Sigmoid colon (tissue), 7 donors: ENCODE results near the gene PPP2R2B. TPM values are rescaled to one million over a fixed set of nuclear protein-coding genes. Genes with fewer than 3 reads are reported as not detected.
"Not testable (repeated sequence)": the region's sequence is repeated elsewhere in the genome, so short reads cannot be mapped to it uniquely, and the experiment has no call there.

Experiments
- DNase-seq: peaks from one replicate; pipeline ENCODE4 v3.0.0-alpha.2; 2019
- H3K27ac ChIP-seq, 4 donors: fragments of 200-600 bp; sonication (generic); one replicate each; pipeline ENCODE4 v1.5.1; 2016 to 2019; ENCODE audit warnings: mild to moderate bottlenecking in 1 of 4
- H3K27me3 ChIP-seq, 3 donors: fragments of 200-600 bp; sonication (generic); one replicate each; pipeline ENCODE4 v1.5.1; 2019; ENCODE audit warnings: mild to moderate bottlenecking in 1 of 3
- H3K36me3 ChIP-seq, 4 donors: fragments of 200-600 bp; sonication (generic); one replicate each; pipeline ENCODE4 v1.5.1; 2016 to 2019
- H3K4me1 ChIP-seq, 4 donors: fragments of 200-600 bp; sonication (generic); one replicate each; pipeline ENCODE4 v1.5.1; 2017 to 2019
- H3K4me3 ChIP-seq, 4 donors: fragments of 200-600 bp; sonication (generic); one replicate each; pipeline ENCODE4 v1.5.1; 2017 to 2019; ENCODE audit warnings: mild to moderate bottlenecking in 2 of 4, moderate library complexity in 1 of 4
- H3K9me3 ChIP-seq, 4 donors: fragments of 200-600 bp in 3 of 4; sonication (generic) in 3 of 4; one replicate each; pipeline versions ENCODE4 v1.5.1 to v1.6.1; 2013 to 2019
- CTCF ChIP-seq, 4 experiments: fragments of 450-650 bp in 3 of 4; fragments of 200-600 bp in 1 of 4; IDR thresholded peaks; one replicate each; pipeline ENCODE4 v1.5.1; 2016 to 2019; ENCODE audit warnings: antibody characterized with exemption in 4 of 4, mild to moderate bottlenecking in 3 of 4, moderate library complexity in 2 of 4
- EP300 ChIP-seq, 4 donors: sonication (generic); formaldehyde crosslinking; IDR thresholded peaks; one replicate each; pipeline ENCODE4 v1.6.1; 2017; ENCODE audit warnings: antibody characterized with exemption in 4 of 4
- POLR2A ChIP-seq, 2 donors: fragments of 450-650 bp; IDR thresholded peaks; one replicate each; pipeline ENCODE4 v1.6.1; 2016; ENCODE audit warnings: antibody characterized with exemption in 2 of 2, mild to moderate bottlenecking in 2 of 2, moderate library complexity in 2 of 2
- POLR2AphosphoS5 ChIP-seq, 4 donors: sonication (generic); formaldehyde crosslinking; IDR thresholded peaks; one replicate each; pipeline ENCODE4 v1.6.1; 2017; ENCODE audit warnings: antibody characterized with exemption in 4 of 4
- WGBS, 2 donors: extraction: QIAGEN DNeasy Blood & Tissue Kit; methylation state at CpG; one replicate each; pipeline ENCODE4 v1.1.7; 2013; 5-methylcytosine and 5-hydroxymethylcytosine counted together
- intact Hi-C: fragments of 100-400 bp; cut with DNase I; formaldehyde crosslinking; loops from one replicate; pipeline ENCODE4 v1.15.1; 2023
- polyA plus RNA-seq, 3 donors: library from polyadenylated mRNA; stranded (reverse); fragments of 200-250 nt; gene quantifications; one replicate each; pipeline ENCODE4 v1.2.3, GENCODE V29; 2013
- total RNA-seq, 4 donors: library from RNA; depleted of rRNA; stranded (reverse); fragments of >200 nt; gene quantifications; one replicate each; pipeline ENCODE4 v1.1.0, GENCODE V29; 2016
- donor health status: healthy with polysubstance abuse.
- donor health status: Bipolar disorder and iron deficiency.
- donor health status: healthy.

PPP2R2B gene
- total and polyA plus RNA-seq, 7 donors: 0.60 to 19.6 (median 7.4) TPM; not detected in 1

- no peak overlapping the region for H3K4me3 ChIP-seq
- intact Hi-C loops: no loop called here
- H3K36me3 ChIP-seq: no peaks in the 10 kb centered on the region
- TF ChIP-seq EP300 (IDR thresholded peaks at IDR 0.05): no peak
- no peak for TF ChIP-seq POLR2A (IDR thresholded peaks at IDR 0.05)
- no peak for TF ChIP-seq CTCF (IDR thresholded peaks at IDR 0.05)
- TF ChIP-seq POLR2AphosphoS5 (IDR thresholded peaks at IDR 0.05): no peak
- H3K4me1 ChIP-seq: peaks cover 0 to 25% (median 20%) of the 10 kb centered on the region in 4 donors
- no peak for DNase-seq
- no peaks in the 10 kb centered on the region for H3K27me3 ChIP-seq
- 56 to 58% methylated on average over 3 of the region's 3 CpGs for WGBS, 2 donors
- no peaks in the 10 kb centered on the region for H3K9me3 ChIP-seq
- no peak overlapping the region for H3K27ac ChIP-seq
These were observed 318.2 kb downstream of the PPP2R2B start for GRCh38 chr5:146560205-146560812.

GRCh38 chr5:146556884-146557283, 321.7 kb downstream of the PPP2R2B start:
- H3K27me3 ChIP-seq, H3K9me3 ChIP-seq, intact Hi-C loops, H3K27ac ChIP-seq, H3K36me3 ChIP-seq, DNase-seq, H3K4me3 ChIP-seq: not testable (repeated sequence)
- 89 to 90% methylated on average over 4 of the region's 4 CpGs for WGBS, 2 donors
- H3K4me1 ChIP-seq: peaks cover 0 to 17% (median 10%) of the 10 kb centered on the region in 4 donors

- 52 to 62% methylated on average over 3 of the region's 3 CpGs for WGBS, 2 donors
- TF ChIP-seq POLR2AphosphoS5 (IDR thresholded peaks at IDR 0.05) (no peak), CTCF (IDR thresholded peaks at IDR 0.05) (no peak), EP300 (IDR thresholded peaks at IDR 0.05) (no peak)
- intact Hi-C loops: no loop called here
These were observed 325.1 kb downstream of the PPP2R2B start for GRCh38 chr5:146553446-146553845.

GRCh38 chr5:146549615-146550014, 328.9 kb downstream of the PPP2R2B start:
- no peaks in the 10 kb centered on the region for H3K9me3 ChIP-seq
- no peaks in the 10 kb centered on the region for H3K27me3 ChIP-seq
- TF ChIP-seq POLR2AphosphoS5 (IDR thresholded peaks at IDR 0.05) (no peak), EP300 (IDR thresholded peaks at IDR 0.05) (no peak), POLR2A (IDR thresholded peaks at IDR 0.05) (no peak), CTCF (IDR thresholded peaks at IDR 0.05) (no peak)
- intact Hi-C loops: no loop called here
- H3K36me3 ChIP-seq: no peaks in the 10 kb centered on the region
- no peaks in the 10 kb centered on the region for H3K4me1 ChIP-seq
- DNase-seq: no peak
- no peak overlapping the region for H3K4me3 ChIP-seq
- H3K27ac ChIP-seq: no peak overlapping the region

More at GRCh38 chr5:146553446-146553845, 325.1 kb downstream of the PPP2R2B start:
- no peaks in the 10 kb centered on the region for H3K9me3 ChIP-seq
- H3K27me3 ChIP-seq: no peaks in the 10 kb centered on the region
- H3K4me1 ChIP-seq: no peaks in the 10 kb centered on the region
- no peak for DNase-seq
- H3K36me3 ChIP-seq: no peaks in the 10 kb centered on the region
- H3K4me3 ChIP-seq: no peak overlapping the region
- H3K27ac ChIP-seq: no peak overlapping the region

GRCh38 chr5:146548781-146549449, 329.6 kb downstream of the PPP2R2B start:
- Histone ChIP-seq H3K36me3 (no peaks in the 10 kb centered on the region), H3K4me3 (no peak overlapping the region), H3K27me3 (no peaks in the 10 kb centered on the region), H3K9me3 (no peaks in the 10 kb centered on the region), H3K27ac (no peak overlapping the region), H3K4me1 (no peaks in the 10 kb centered on the region)
- intact Hi-C loops: no loop called here
- no peak for DNase-seq
- TF ChIP-seq EP300 (IDR thresholded peaks at IDR 0.05) (no peak), POLR2AphosphoS5 (IDR thresholded peaks at IDR 0.05) (no peak), CTCF (IDR thresholded peaks at IDR 0.05) (no peak), POLR2A (IDR thresholded peaks at IDR 0.05) (no peak)
- WGBS, 2 donors: 33 to 49% methylated on average over 2 of the region's 2 CpGs
